GM19452 (cell line): Measurements from ENCODE around the gene FLT4.

ENCODE experiments used
- ATAC-seq: cut with Tn5 transposase; IDR thresholded peaks from one replicate; pipeline ENCODE4 v1.9.1; 2021; ENCODE audit not compliant: unreplicated experiment

The FLT4 gene

GRCh38 chr5:180628211-180628610 is 21.2 kb downstream of the FLT4 start:
- ATAC-seq: no peak

DNA sequence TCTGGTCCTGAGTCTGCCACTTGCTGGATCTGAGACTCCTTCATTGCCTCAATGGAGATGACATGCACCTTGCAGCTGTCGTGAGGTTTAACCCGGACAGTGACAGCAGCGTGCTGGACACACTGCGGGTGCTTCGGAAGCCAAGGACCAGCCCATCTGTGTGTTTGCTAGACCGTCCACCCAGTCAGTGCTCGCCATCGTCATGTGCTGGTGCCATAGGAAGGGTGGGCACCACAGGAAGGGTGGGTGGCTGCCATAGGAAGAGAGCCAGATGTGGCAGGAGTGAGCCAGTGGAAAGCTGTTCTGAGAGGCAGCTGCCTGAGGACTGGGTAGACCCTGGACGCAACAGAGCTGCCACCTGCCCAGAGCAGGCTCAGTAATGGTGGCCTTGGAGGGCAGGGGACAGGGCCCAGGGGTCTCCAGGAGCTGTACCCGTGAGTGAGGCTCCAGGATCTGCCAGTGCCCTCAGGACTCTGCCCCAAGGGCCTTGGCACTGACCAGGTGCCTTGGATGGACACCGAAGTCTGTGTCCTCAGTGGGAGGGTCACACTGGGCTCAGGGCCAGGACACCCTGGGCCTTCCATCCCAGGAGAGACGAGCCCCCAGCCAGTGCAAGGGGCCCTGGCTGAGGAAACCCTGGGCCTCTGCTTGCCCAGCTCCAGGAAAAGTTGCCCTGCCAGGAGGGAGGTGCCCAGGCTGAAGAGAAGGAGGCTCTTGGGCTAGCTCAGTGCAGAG is 21.8 kb downstream of the FLT4 start:
- no peak for ATAC-seq

- ATAC-seq: no peak
These were observed 22.6 kb downstream of the FLT4 start for GRCh38 chr5:180626661-180627385.

DNA sequence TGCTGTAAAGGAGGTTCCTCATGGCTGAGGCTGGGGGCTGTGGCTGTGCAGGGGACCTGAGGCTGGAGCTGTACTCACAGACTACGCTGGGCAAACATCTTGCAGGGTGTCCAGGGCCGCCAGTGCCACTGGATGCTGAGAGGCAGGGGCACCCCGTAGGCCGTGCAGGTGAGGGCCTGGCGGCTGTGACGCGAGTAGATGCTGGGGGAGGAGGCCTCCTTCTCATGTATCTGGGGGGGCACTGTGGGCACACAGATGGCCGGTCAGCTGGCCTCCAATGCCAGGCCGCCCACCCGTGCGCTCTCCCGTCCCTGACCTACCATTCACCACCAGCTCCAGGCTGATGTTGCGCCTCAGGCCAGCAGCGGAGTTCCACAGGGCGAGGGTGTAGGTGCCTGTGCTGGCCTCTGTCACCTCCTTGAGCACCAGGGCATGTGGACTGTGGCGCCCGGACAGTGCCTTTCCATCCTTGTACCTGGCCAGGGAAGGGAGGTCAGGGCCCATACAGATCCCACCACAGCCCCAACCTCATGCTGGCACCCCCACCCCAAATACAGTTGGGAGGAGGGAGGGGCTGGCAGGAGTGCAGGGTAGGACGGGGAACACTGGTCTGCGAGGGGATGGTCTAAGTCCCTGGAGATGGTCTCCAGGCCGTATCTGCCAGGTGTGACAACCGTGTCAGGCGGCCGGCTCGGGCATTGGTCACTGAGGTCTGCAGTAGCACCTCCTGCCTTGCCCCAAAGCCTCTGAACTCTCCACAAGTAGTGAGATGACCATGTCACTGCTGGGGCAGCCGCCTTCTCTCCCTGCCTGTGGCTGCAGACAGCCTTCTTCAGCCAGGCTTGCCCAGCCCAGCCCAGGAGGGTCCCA is 23.4 kb downstream of the FLT4 start:
- no peak for ATAC-seq

GRCh38 chr5:180625125-180625790 is 24.1 kb downstream of the FLT4 start:
- no peak for ATAC-seq

- no peak for ATAC-seq
These were observed 24.8 kb downstream of the FLT4 start for GRCh38 chr5:180624587-180624986.

- ATAC-seq: no peak
These were observed 25.6 kb downstream of the FLT4 start for GRCh38 chr5:180623844-180624243.

DNA sequence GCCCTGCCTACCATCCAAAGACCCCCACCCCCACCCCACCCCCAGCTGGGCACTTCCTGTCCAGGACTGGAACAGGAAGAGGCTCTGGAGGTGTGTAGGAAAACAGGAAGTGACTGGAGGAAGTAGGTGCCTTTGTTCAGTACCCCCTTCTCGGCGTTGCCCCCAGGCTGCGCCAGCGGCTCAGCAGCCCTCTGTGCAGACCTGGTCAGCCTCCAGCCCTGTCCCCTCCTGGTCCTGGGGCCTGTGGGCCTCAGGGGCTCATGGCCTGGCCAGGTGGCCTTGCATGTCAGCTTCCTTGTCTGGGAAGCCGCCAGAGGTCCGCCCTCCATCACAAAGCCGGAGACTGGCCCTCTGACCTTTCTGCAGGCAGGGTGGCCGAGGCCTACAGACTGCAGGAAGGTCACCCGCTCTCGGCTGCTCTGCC is 26.0 kb downstream of the FLT4 start:
- no peak for ATAC-seq

DNA sequence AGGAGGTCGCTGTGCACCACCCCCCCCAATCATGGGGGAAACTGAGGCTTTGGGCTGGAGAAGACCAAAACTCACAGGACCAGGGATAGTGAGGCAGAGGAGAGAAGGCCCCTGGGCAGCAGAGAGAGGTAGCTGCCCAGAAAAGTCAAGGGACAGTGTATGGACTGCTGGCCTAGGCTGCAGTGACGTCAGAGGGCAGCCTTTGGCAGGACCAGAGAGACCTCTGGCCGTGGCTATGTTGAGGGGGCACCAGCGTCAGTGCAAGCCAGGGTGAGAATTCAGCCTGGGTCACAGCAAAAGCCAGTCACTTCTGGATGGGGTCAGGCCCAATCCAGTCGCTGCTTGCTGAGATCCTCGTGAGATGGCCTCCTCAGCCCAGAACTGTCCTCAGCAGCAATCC is 26.5 kb downstream of the FLT4 start:
- ATAC-seq: no peak

DNA sequence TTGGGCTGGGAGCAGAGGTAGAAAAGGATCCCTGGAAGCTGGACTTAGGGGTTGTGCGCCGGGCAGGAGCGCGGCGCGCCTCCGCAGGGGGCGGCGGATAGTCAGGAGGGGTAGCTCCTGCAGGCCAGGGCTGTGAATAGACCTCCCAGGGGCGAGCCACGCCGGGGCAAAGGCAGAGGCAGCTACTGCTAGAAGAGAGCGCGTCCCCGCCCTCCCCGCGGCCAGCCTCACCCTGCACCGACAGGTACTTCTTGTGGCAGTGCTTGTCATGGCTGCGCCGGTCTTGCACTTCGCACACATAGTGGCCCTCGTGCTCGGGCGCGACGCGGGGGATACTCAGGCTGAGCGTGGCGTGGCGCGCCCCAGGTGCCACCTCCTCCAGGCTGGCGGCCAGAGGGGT is 28.1 kb downstream of the FLT4 start:
- ATAC-seq: no peak

- ATAC-seq: no peak
These were observed 29.4 kb downstream of the FLT4 start for GRCh38 chr5:180620014-180620413.

- no peak for ATAC-seq
These were observed 29.9 kb downstream of the FLT4 start for GRCh38 chr5:180619563-180619915.

- ATAC-seq: no peak
These were observed 30.4 kb downstream of the FLT4 start for GRCh38 chr5:180618829-180619562.

DNA sequence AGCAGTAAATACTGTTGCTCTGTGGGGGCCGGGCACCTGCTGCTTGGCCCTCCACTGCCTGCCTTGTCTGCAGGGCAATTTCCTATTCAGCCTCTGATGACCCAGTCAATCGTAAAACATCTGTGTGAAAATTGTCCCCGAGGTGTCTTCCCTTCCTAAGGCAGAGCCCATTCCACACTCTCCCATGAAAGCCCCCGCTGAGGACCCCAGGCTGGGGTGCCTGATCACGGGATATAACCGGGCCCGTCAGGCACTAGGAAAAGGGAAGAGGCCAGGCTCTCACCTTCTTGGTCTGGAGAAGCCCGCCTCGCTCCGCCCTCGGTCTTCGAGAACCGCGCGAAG is 30.9 kb downstream of the FLT4 start:
- ATAC-seq: no peak

GRCh38 chr5:180613814-180614188 is 35.6 kb downstream of the FLT4 start:
- ATAC-seq: no peak

- no peak for ATAC-seq
These were observed 36.1 kb downstream of the FLT4 start for GRCh38 chr5:180613188-180613813.

- no peak for ATAC-seq
These were observed 36.7 kb downstream of the FLT4 start for GRCh38 chr5:180612683-180613082.

DNA sequence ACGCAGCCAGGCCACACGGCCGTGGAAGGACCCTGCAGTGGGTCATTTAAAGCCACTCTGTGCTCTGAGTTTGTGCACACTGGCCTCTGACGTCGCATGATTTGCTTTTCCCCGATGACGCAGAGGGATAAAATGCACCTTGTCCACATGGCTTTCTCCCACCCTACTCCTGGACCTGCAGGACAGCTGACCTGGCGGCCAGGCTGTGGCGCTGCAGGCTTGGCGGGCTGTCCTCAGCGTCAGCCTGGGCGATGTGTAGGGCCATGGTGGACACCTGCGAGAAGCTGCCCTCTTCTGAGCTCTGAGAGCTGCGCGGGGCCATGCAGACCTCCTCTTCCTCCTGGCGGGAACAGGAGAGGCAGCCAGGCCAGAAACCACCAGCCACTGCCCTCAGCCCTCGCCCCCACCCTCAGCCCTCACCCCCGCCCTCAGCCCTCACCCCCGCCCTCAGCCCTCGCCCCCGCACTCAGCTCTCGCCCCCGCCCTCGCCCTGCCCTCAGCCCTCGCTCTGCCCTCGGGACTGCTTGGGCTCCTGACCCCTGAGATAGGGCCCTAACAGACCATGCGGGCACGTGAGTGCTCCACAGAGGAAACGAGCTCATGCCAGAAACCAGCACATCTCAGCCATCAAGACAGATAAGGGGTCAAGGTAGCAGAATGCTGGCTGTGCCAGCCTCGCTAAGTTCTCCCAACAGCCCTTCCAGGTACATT is 38.1 kb downstream of the FLT4 start:
- no peak for ATAC-seq

- ATAC-seq: no peak
These were observed 39.4 kb downstream of the FLT4 start for GRCh38 chr5:180609817-180610550.
